Suprapubic skin (tissue), 4 donors: ENCODE measurements around the gene SNAPIN. TPM values are rescaled to one million over a fixed set of nuclear protein-coding genes. Genes with fewer than 3 reads are reported as not detected.

Source experiments
- DNase-seq, 2 donors: peaks; one replicate each; pipeline ENCODE4 v3.0.0-alpha.2; 2019; ENCODE audit warnings: low spot score in 2 of 2
- H3K27ac ChIP-seq: fragments of 200-600 bp; sonication (generic); one replicate; pipeline ENCODE4 v1.5.1; 2019
- H3K27me3 ChIP-seq: fragments of 200-600 bp; sonication (generic); one replicate; pipeline ENCODE4 v1.5.1; 2019
- H3K36me3 ChIP-seq: fragments of 200-600 bp; sonication (generic); one replicate; pipeline ENCODE4 v1.5.1; 2019
- H3K4me1 ChIP-seq: fragments of 200-600 bp; sonication (generic); one replicate; pipeline ENCODE4 v1.5.1; 2019
- H3K4me3 ChIP-seq: fragments of 200-600 bp; sonication (generic); one replicate; pipeline ENCODE4 v1.5.1; 2019; ENCODE audit warnings: mild to moderate bottlenecking
- H3K9me3 ChIP-seq: fragments of 200-600 bp; sonication (generic); one replicate; pipeline ENCODE4 v1.5.1; 2019
- EP300 ChIP-seq: sonication (generic); formaldehyde crosslinking; IDR thresholded peaks from one replicate; pipeline ENCODE4 v1.6.1; 2017; ENCODE audit warnings: antibody characterized with exemption
- POLR2A ChIP-seq, 2 donors: fragments of 450-650 bp; IDR thresholded peaks; one replicate each; pipeline ENCODE4 v1.6.1; 2017; ENCODE audit warnings: antibody characterized with exemption in 2 of 2, mild to moderate bottlenecking in 2 of 2, moderate library complexity in 2 of 2
- POLR2AphosphoS5 ChIP-seq, 3 donors: sonication (generic); formaldehyde crosslinking; IDR thresholded peaks; one replicate each; pipeline ENCODE4 v1.6.1; 2017; ENCODE audit warnings: antibody characterized with exemption in 3 of 3
- WGBS: methylation state at CpG from one replicate; pipeline ENCODE4 v1.1.5; 2018; 5-methylcytosine and 5-hydroxymethylcytosine counted together
- total RNA-seq, 4 donors: library from RNA; depleted of rRNA; stranded (reverse); fragments of >200 nt; gene quantifications; one replicate each; pipeline ENCODE4 v1.1.0, GENCODE V29; 2016
- TF ChIP-seq, protein P1 (sequence below), 2 donors: fragments of 200-600 bp in 1 of 2; fragments of 450-650 bp in 1 of 2; sonication (generic) in 1 of 2; IDR thresholded peaks; one replicate each; pipeline ENCODE4 v1.5.1; 2016 to 2019; ENCODE audit warnings: antibody characterized with exemption in 2 of 2, mild to moderate bottlenecking in 1 of 2, moderate library complexity in 1 of 2

SNAPIN gene, protein sequence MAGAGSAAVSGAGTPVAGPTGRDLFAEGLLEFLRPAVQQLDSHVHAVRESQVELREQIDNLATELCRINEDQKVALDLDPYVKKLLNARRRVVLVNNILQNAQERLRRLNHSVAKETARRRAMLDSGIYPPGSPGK
- 10 to 100 TPM; 33.6 to 41.1 (median 35.6) TPM for total RNA-seq

DNA sequence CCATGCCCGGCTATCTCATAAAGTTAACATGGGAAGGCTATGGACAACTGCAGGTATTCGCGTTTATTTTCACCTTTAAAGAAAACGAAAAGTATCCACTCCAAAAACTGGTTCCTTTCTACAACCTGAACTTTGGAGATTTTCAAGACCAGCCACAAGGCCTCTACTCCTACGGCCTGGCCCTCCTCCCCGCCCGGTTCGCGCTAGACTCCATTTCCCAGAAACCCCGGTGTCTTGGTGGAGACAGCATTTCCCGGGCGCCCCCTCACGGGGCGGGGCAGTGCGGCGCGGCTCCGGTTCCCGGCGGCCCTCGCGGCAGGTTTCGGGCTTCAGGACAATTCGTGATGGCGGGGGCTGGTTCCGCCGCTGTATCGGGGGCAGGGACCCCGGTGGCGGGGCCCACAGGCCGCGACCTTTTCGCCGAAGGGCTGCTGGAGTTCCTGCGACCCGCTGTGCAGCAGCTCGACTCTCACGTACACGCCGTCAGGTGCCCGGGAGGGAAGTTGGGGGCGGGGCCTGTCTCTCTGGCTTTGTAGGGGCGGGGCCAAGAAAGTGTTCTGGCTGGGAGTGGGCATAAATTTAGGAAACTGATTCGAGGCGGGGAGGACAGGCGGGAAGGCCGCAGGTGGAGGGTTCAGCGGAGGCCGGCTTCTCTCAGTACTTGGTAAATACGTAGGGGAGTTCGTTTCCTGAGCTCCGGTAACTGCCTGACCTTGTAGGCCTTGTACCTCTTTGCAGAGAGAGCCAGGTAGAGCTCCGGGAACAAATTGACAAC is at the start of gene SNAPIN:
Gene SNAPIN, plus strand, starts transcription at position 304 of the 775 bp plus-strand sequence. Its CDS starts 41 bp downstream, at position 345.
- peaks cover 15% of the 10 kb centered on the region for H3K4me1 ChIP-seq
- H3K27me3 ChIP-seq, result no peaks in the 10 kb centered on the region
- peaks cover 31% of the 10 kb centered on the region for H3K36me3 ChIP-seq
- H3K4me3 ChIP-seq, result peak within 1 kb of the TSS; percentile 71
- peak; percentile 95 for DNase-seq
- 2% methylated on average over 45 of the region's 53 CpGs for WGBS
- peak in 1 of 2 donors; percentile 60 for TF ChIP-seq POLR2A (IDR thresholded peaks at IDR 0.05)
- TF ChIP-seq EP300, result no peak
- TF ChIP-seq, protein P1, sequence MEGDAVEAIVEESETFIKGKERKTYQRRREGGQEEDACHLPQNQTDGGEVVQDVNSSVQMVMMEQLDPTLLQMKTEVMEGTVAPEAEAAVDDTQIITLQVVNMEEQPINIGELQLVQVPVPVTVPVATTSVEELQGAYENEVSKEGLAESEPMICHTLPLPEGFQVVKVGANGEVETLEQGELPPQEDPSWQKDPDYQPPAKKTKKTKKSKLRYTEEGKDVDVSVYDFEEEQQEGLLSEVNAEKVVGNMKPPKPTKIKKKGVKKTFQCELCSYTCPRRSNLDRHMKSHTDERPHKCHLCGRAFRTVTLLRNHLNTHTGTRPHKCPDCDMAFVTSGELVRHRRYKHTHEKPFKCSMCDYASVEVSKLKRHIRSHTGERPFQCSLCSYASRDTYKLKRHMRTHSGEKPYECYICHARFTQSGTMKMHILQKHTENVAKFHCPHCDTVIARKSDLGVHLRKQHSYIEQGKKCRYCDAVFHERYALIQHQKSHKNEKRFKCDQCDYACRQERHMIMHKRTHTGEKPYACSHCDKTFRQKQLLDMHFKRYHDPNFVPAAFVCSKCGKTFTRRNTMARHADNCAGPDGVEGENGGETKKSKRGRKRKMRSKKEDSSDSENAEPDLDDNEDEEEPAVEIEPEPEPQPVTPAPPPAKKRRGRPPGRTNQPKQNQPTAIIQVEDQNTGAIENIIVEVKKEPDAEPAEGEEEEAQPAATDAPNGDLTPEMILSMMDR (IDR thresholded peaks at IDR 0.05), result peak in 1 of 2 donors; percentile 14
- TF ChIP-seq POLR2AphosphoS5 (IDR thresholded peaks at IDR 0.05), result peak in 1 of 3 donors; percentile 71
- peak within 1 kb of the TSS; percentile 92 for H3K27ac ChIP-seq
- no peaks in the 10 kb centered on the region for H3K9me3 ChIP-seq

DNA sequence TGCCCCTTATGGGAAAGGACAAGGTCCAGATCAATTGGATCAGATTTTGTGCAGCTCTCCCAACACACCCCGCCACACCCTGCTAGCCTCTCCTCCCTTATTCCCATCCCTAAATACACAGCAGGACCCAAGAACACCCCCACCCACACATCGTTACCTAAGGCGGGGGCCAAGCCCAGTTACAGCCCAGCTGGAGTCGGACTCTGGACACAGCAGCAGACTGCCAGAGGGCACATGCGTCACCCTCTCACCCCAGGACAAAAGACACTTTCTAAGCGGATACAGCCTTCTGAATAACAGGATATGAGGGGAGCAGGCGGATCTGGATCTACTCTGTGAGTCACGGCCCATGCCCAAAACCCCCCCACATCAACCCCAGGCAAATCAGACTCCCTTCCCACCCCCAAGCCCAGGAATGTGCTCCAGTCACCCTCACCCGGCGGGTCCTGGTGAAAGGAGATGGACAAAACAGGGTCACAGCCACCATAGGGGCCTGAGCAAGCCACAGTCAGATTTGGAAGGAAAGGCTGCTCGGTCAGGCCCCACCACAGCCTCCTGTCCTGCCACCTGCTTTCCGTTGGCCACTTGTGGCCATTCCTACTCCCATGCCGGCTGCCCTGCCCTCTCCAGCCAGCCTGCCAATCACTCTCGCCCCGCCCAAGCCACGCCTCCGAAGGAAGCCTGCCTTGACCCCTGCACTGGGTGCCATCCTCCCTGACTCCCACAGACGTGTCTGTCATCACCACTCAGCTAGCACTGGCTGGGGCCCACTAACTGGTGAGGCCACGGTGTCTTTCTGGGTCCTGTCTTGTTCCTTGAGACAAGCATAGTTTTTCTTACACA is 49.5 kb upstream of the SNAPIN start:
- 35% methylated on average over 11 of the region's 19 CpGs for WGBS
- Histone ChIP-seq H3K4me3 (peak overlapping the region; percentile 70), H3K27me3 (no peaks in the 10 kb centered on the region), H3K4me1 (peaks cover 63% of the 10 kb centered on the region), H3K36me3 (peaks cover 19% of the 10 kb centered on the region), H3K9me3 (no peaks in the 10 kb centered on the region), H3K27ac (peak overlapping the region; percentile 94)
- peak in 1 of 2 donors; percentile 85 for DNase-seq
- TF ChIP-seq EP300 (no peak), POLR2A (IDR thresholded peaks at IDR 0.05) (no peak), POLR2AphosphoS5 (IDR thresholded peaks at IDR 0.05) (no peak)
- TF ChIP-seq, protein P1 (IDR thresholded peaks at IDR 0.05), result no peak

DNA sequence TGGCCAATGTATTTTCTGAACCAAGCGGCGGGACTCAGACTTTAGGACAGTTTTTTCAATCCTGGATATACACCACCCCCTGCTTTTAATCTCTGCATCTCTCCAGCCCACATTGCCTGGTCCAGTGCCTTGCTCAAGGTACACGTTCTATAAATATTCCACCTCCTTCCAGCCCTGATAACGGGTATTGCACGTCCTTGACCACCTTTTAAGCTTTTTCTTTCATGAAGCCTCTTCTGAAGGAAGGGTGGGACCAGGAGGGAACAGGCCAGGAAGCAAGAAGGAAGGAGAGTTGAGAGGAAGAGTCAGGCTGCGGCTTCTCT is 49.0 kb upstream of the SNAPIN start:
- peak overlapping the region; percentile 70 for H3K4me3 ChIP-seq
- WGBS, result 50% methylated on average over 6 of the region's 6 CpGs
- no peak for DNase-seq
- H3K36me3 ChIP-seq, result peaks cover 19% of the 10 kb centered on the region
- no peaks in the 10 kb centered on the region for H3K9me3 ChIP-seq
- TF ChIP-seq, protein P1 (IDR thresholded peaks at IDR 0.05), result no peak
- no peak for TF ChIP-seq POLR2A (IDR thresholded peaks at IDR 0.05)
- TF ChIP-seq POLR2AphosphoS5 (IDR thresholded peaks at IDR 0.05), result no peak
- no peak for TF ChIP-seq EP300
- H3K27me3 ChIP-seq, result no peaks in the 10 kb centered on the region
- H3K27ac ChIP-seq, result peak overlapping the region; percentile 94
- H3K4me1 ChIP-seq, result peaks cover 68% of the 10 kb centered on the region

DNA sequence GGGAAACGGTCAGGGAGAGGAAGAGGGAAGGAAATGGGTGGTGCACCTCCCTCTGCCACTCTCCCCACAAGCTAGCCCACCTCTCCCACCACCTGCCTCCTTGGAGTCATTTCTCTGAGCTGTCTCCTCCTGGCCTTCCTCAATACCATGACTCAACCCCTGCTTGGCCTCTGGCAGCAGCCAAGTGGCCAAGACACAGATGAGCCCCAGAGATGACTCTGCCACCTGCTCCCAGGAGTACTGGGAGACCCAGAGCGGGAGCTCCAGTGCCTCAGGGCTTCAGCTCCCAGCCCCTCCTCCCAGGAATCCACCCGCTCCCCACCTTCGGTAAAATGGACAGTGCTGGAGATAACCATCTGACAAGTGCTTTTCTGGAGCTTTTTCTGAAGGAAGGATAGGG is 48.2 kb upstream of the SNAPIN start:
- peaks cover 19% of the 10 kb centered on the region for H3K36me3 ChIP-seq
- H3K4me3 ChIP-seq, result peak overlapping the region; percentile 70
- H3K4me1 ChIP-seq, result peaks cover 76% of the 10 kb centered on the region
- peak overlapping the region; percentile 94 for H3K27ac ChIP-seq
- no peaks in the 10 kb centered on the region for H3K9me3 ChIP-seq
- TF ChIP-seq, protein P1 (IDR thresholded peaks at IDR 0.05), result no peak
- TF ChIP-seq POLR2AphosphoS5 (IDR thresholded peaks at IDR 0.05) (no peak), EP300 (no peak), POLR2A (IDR thresholded peaks at IDR 0.05) (no peak)
- no peaks in the 10 kb centered on the region for H3K27me3 ChIP-seq
- DNase-seq, result no peak
- WGBS, result 35% methylated on average over 4 of the region's 4 CpGs
